ENCODE measurements around the gene LTO1. TPM values are rescaled to one million over a fixed set of nuclear protein-coding genes. Genes with fewer than 3 reads are reported as not detected.

LTO1 gene
- total RNA-seq, 1 donor from 2014 or later, result 20.0 TPM

GRCh38 chr11:69715446-69715845 lies 40.3 kb upstream of the LTO1 start:
- TF ChIP-seq CTCF (IDR thresholded peaks at IDR 0.05; ENCODE audit: insufficient read depth, low read depth, low read length) (no peak), EZH2 (IDR thresholded peaks at IDR 0.05; ENCODE audit: insufficient read depth, low read length) (no peak)
- H3K27ac ChIP-seq (ENCODE audit: low read depth, low read length), result no peak overlapping the region
- H3K4me1 Mint-ChIP-seq (ENCODE audit: low read depth, unreplicated experiment), result no peaks in the 10 kb centered on the region
- DNase-seq (ENCODE audit: low read depth), result no peak
- no peak overlapping the region for H3K4me2 ChIP-seq (ENCODE audit: low read length)
- H3K9ac ChIP-seq (ENCODE audit: low read length), result no peak overlapping the region
- no peak overlapping the region for H3K4me3 ChIP-seq (ENCODE audit: insufficient read depth, low read depth, low read length)
- no peaks in the 10 kb centered on the region for H4K20me1 ChIP-seq (ENCODE audit: insufficient read depth, low read length)
- no peaks in the 10 kb centered on the region for H3K9me3 Mint-ChIP-seq (ENCODE audit: unreplicated experiment)
- no peak overlapping the region for H2AFZ ChIP-seq (ENCODE audit: low read depth, low read length)
- no peak overlapping the region for H3K27ac Mint-ChIP-seq (ENCODE audit: unreplicated experiment)
- H3K79me2 ChIP-seq (ENCODE audit: insufficient read depth, low read length), result no peaks in the 10 kb centered on the region
- no peaks in the 10 kb centered on the region for H3K9me3 ChIP-seq (ENCODE audit: insufficient read depth, low read depth, low read length)
- no peak overlapping the region for H3K4me3 Mint-ChIP-seq (ENCODE audit: unreplicated experiment)
- H3K27me3 Mint-ChIP-seq (ENCODE audit: low read depth, unreplicated experiment), result peaks cover 46% of the 10 kb centered on the region
- no peaks in the 10 kb centered on the region for H3K36me3 ChIP-seq (ENCODE audit: insufficient read depth, low read length)
- FAIRE-seq, result no peak
- H3K27me3 ChIP-seq (ENCODE audit: insufficient read depth, low read length), result peaks cover 31% of the 10 kb centered on the region
- H3K36me3 Mint-ChIP-seq (ENCODE audit: low read depth, unreplicated experiment), result no peaks in the 10 kb centered on the region
- H3K4me1 ChIP-seq (ENCODE audit: insufficient read depth, low read length), result no peaks in the 10 kb centered on the region

- Histone ChIP-seq H3K4me2 (ENCODE audit: low read length) (no peak overlapping the region), H3K36me3 (ENCODE audit: insufficient read depth, low read length) (no peaks in the 10 kb centered on the region), H2AFZ (ENCODE audit: low read depth, low read length) (no peak overlapping the region), H3K27me3 (ENCODE audit: insufficient read depth, low read length) (peaks cover 23% of the 10 kb centered on the region), H3K9ac (ENCODE audit: low read length) (no peak overlapping the region), H3K27ac (ENCODE audit: low read depth, low read length) (no peak overlapping the region), H3K79me2 (ENCODE audit: insufficient read depth, low read length) (no peaks in the 10 kb centered on the region), H3K9me3 (ENCODE audit: insufficient read depth, low read depth, low read length) (no peaks in the 10 kb centered on the region), H4K20me1 (ENCODE audit: insufficient read depth, low read length) (no peaks in the 10 kb centered on the region), H3K4me1 (ENCODE audit: insufficient read depth, low read length) (no peaks in the 10 kb centered on the region), H3K4me3 (ENCODE audit: insufficient read depth, low read depth, low read length) (no peak overlapping the region)
- DNase-seq (ENCODE audit: low read depth) (no peak), FAIRE-seq (no peak)
- Mint-ChIP-seq H3K27ac (ENCODE audit: unreplicated experiment) (no peak overlapping the region), H3K4me1 (ENCODE audit: low read depth, unreplicated experiment) (no peaks in the 10 kb centered on the region), H3K36me3 (ENCODE audit: low read depth, unreplicated experiment) (no peaks in the 10 kb centered on the region), H3K9me3 (ENCODE audit: unreplicated experiment) (no peaks in the 10 kb centered on the region), H3K27me3 (ENCODE audit: low read depth, unreplicated experiment) (peaks cover 38% of the 10 kb centered on the region), H3K4me3 (ENCODE audit: unreplicated experiment) (no peak overlapping the region)
- TF ChIP-seq CTCF (IDR thresholded peaks at IDR 0.05; ENCODE audit: insufficient read depth, low read depth, low read length) (no peak), EZH2 (IDR thresholded peaks at IDR 0.05; ENCODE audit: insufficient read depth, low read length) (no peak)
These were observed 37.0 kb upstream of the LTO1 start for GRCh38 chr11:69711822-69712801.
